Mammary epithelial cell (primary cell): ENCODE measurements around the gene SYNE3.

Experiments
- CTCF ChIP-seq, 2 donors: IDR thresholded peaks in 1 of 2; conservative IDR thresholded peaks in 1 of 2; 2 replicates each; pipeline ENCODE4 v1.5.1; 2011 to 2012; ENCODE audit warnings: inconsistent platforms in 2 of 2, low read length in 2 of 2, mild to moderate bottlenecking in 2 of 2, control low read depth in 1 of 2, low read depth in 1 of 2; ENCODE audit not compliant: insufficient read depth in 1 of 2; ENCODE audit errors: extremely low read depth in 1 of 2
- EZH2 ChIP-seq: IDR thresholded peaks from 2 replicates; pipeline ENCODE4 v1.6.1; 2012; ENCODE audit warnings: low read length, inconsistent platforms, borderline replicate concordance

- no peak for TF ChIP-seq CTCF (conservative IDR thresholded peaks at IDR 0.05 in 1 of 2, IDR thresholded peaks at IDR 0.05 in 1 of 2; ENCODE audit: extremely low read depth in 1 of 2, insufficient read depth in 1 of 2, low read depth in 1 of 2, low read length in 2 of 2)
- TF ChIP-seq EZH2, result no peak
These were observed 3.9 kb upstream of the SYNE3 start for GRCh38 chr14:95520346-95520745.
